CD14-positive monocyte (primary cell): ENCODE measurements around the gene BPNT1. TPM values are rescaled to one million over a fixed set of nuclear protein-coding genes. Genes with fewer than 3 reads are reported as not detected.

Experiments used
- DNase-seq, 3 donors: peaks; one replicate each; pipeline ENCODE4 v3.0.0-alpha.2; 2011 to 2022
- H2AFZ ChIP-seq: 2 replicates; pipeline ENCODE4 v1.6.0; 2012; ENCODE audit warnings: mild to moderate bottlenecking, low read depth, low read length, inconsistent platforms; ENCODE audit not compliant: insufficient read depth, poor library complexity, severe bottlenecking
- H3K27ac ChIP-seq, 2 donors: 1 replicate in 1 of 2; 2 replicates in 1 of 2; pipeline ENCODE4 v1.5.1; 2012 to 2013; ENCODE audit warnings: low read length in 2 of 2, control low read depth in 1 of 2, inconsistent platforms in 1 of 2, low read depth in 1 of 2, mild to moderate bottlenecking in 1 of 2
- H3K27me3 ChIP-seq, 2 donors: one replicate each; pipeline versions ENCODE4 v1.6.0 to v1.6.1; 2011 to 2013; ENCODE audit warnings: low read length in 2 of 2; ENCODE audit not compliant: control insufficient read depth in 2 of 2, insufficient read depth in 2 of 2
- H3K36me3 ChIP-seq, 2 donors: replicated peaks in 1 of 2; 1 replicate in 1 of 2; 2 replicates in 1 of 2; pipeline versions ENCODE4 v1.5.1 to v1.6.1; 2012 to 2013; ENCODE audit warnings: low read length in 2 of 2, control low read depth in 1 of 2, inconsistent platforms in 1 of 2, mild to moderate bottlenecking in 1 of 2; ENCODE audit not compliant: insufficient read depth in 2 of 2, control insufficient read depth in 1 of 2
- H3K4me1 ChIP-seq, 2 donors: 1 replicate in 1 of 2; 2 replicates in 1 of 2; pipeline versions ENCODE4 v1.5.1 to v1.6.1; 2012 to 2013; ENCODE audit warnings: low read length in 2 of 2, control low read depth in 1 of 2, inconsistent platforms in 1 of 2, mild to moderate bottlenecking in 1 of 2, moderate library complexity in 1 of 2; ENCODE audit not compliant: insufficient read depth in 2 of 2, control insufficient read depth in 1 of 2
- H3K4me2 ChIP-seq: replicated peaks from 2 replicates; pipeline ENCODE3; 2012; ENCODE audit warnings: low read length, moderate library complexity, mild to moderate bottlenecking; ENCODE audit not compliant: poor library complexity, severe bottlenecking; ENCODE audit errors: extremely low read depth
- H3K4me3 ChIP-seq, 3 experiments: fragments of 200-600 bp in 1 of 3; sonication (generic) in 1 of 3; replicated peaks in 1 of 3; 1 replicate in 2 of 3; 2 replicates in 1 of 3; pipeline ENCODE4 v1.5.1; 2011 to 2013; ENCODE audit warnings: low read length in 3 of 3, mild to moderate bottlenecking in 3 of 3, control low read depth in 2 of 3, low read depth in 2 of 3, inconsistent platforms in 1 of 3, moderate library complexity in 1 of 3
- H3K79me2 ChIP-seq: 2 replicates; pipeline ENCODE4 v1.6.0; 2012; ENCODE audit warnings: mild to moderate bottlenecking, control low read depth, inconsistent platforms, low read length, moderate library complexity; ENCODE audit not compliant: insufficient read depth
- H3K9ac ChIP-seq: 2 replicates; pipeline ENCODE4 v1.6.0; 2017; ENCODE audit warnings: low read length, mild to moderate bottlenecking; ENCODE audit not compliant: insufficient read depth, poor library complexity, severe bottlenecking
- H3K9me3 ChIP-seq, 2 donors: replicated peaks in 1 of 2; 1 replicate in 1 of 2; 2 replicates in 1 of 2; pipeline versions ENCODE4 v1.5.1 to v1.6.1; 2012 to 2013; ENCODE audit warnings: low read length in 2 of 2, control low read depth in 1 of 2; ENCODE audit not compliant: control insufficient read depth in 1 of 2, insufficient read depth in 1 of 2
- H4K20me1 ChIP-seq: 2 replicates; pipeline ENCODE4 v1.6.0; 2012; ENCODE audit warnings: mild to moderate bottlenecking, low read length, control low read depth, moderate library complexity; ENCODE audit not compliant: insufficient read depth
- H3K27ac Mint-ChIP-seq, 7 donors: one replicate each; pipeline ENCODE4 v1.8.0; 2020; ENCODE audit warnings: mild to moderate bottlenecking in 7 of 7, mixed read lengths in 7 of 7, moderate library complexity in 6 of 7, inconsistent platforms in 2 of 7
- H3K27me3 Mint-ChIP-seq, 3 donors: one replicate each; pipeline ENCODE4 v1.8.0; 2021 to 2022; ENCODE audit warnings: low read depth in 3 of 3, mild to moderate bottlenecking in 3 of 3, mixed read lengths in 3 of 3, moderate library complexity in 3 of 3, inconsistent platforms in 1 of 3
- H3K36me3 Mint-ChIP-seq, 2 donors: one replicate each; pipeline ENCODE4 v1.8.0; 2020; ENCODE audit warnings: mixed read lengths in 2 of 2, inconsistent platforms in 1 of 2, mild to moderate bottlenecking in 1 of 2
- H3K4me1 Mint-ChIP-seq: one replicate; pipeline ENCODE4 v1.8.0; 2020; ENCODE audit warnings: mild to moderate bottlenecking, mixed read lengths
- H3K4me3 Mint-ChIP-seq, 2 donors: one replicate each; pipeline ENCODE4 v1.8.0; 2020; ENCODE audit warnings: mild to moderate bottlenecking in 2 of 2, mixed read lengths in 2 of 2, moderate library complexity in 1 of 2
- H3K9me3 Mint-ChIP-seq, 7 donors: one replicate each; pipeline ENCODE4 v1.8.0; 2020 to 2022; ENCODE audit warnings: mixed read lengths in 7 of 7, mild to moderate bottlenecking in 6 of 7, moderate library complexity in 6 of 7, inconsistent platforms in 2 of 7
- WGBS: methylation state at CpG from one replicate; pipeline ENCODE4 v1.1.5; 2013; ENCODE audit warnings: missing lambda C conversion rate; ENCODE audit not compliant: insufficient coverage; 5-methylcytosine and 5-hydroxymethylcytosine counted together
- intact Hi-C, 2 donors: fragments of 100-400 bp; cut with micrococcal nuclease; formaldehyde crosslinking; loops; one replicate each; pipeline versions ENCODE4 v1.15.0 to v1.15.1; 2023
- polyA plus RNA-seq, 3 donors: library from polyadenylated mRNA; depleted of rRNA in 1 of 3; unstranded in 2 of 3; stranded (reverse) in 1 of 3; fragments of 300-500 nt in 2 of 3; fragments of >200 nt in 1 of 3; fragmentation: Illumina TruSeq in 2 of 3; gene quantifications; 1 replicate in 2 of 3; 2 replicates in 1 of 3; pipeline ENCODE4 v1.2.3, GENCODE V29; 2012 to 2021
- TF ChIP-seq, protein P1 (sequence below): fragments of 200-600 bp; IDR thresholded peaks from one replicate; pipeline ENCODE4 v1.8.0; 2022; ENCODE audit warnings: antibody characterized with exemption, mild to moderate bottlenecking

BPNT1 gene
- polyA plus RNA-seq, 3 donors: 5.8 to 10.1 (median 9.8) TPM

GRCh38 chr1:220056374-220056773 is 33.2 kb downstream of the BPNT1 start:
- H3K9me3 ChIP-seq: no peaks in the 10 kb centered on the region
- no peak overlapping the region for H3K4me2 ChIP-seq
- TF ChIP-seq, protein P1, sequence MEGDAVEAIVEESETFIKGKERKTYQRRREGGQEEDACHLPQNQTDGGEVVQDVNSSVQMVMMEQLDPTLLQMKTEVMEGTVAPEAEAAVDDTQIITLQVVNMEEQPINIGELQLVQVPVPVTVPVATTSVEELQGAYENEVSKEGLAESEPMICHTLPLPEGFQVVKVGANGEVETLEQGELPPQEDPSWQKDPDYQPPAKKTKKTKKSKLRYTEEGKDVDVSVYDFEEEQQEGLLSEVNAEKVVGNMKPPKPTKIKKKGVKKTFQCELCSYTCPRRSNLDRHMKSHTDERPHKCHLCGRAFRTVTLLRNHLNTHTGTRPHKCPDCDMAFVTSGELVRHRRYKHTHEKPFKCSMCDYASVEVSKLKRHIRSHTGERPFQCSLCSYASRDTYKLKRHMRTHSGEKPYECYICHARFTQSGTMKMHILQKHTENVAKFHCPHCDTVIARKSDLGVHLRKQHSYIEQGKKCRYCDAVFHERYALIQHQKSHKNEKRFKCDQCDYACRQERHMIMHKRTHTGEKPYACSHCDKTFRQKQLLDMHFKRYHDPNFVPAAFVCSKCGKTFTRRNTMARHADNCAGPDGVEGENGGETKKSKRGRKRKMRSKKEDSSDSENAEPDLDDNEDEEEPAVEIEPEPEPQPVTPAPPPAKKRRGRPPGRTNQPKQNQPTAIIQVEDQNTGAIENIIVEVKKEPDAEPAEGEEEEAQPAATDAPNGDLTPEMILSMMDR: no peak
- intact Hi-C loops: loop anchor here in 1 of 2 donors (10.0 kb wide), 1 partner anchor 1772 kb away; the partner anchor contains the start of gene RRP15
- H3K36me3 ChIP-seq: peaks cover 15 to 30% of the 10 kb centered on the region in 2 donors
- H3K4me3 ChIP-seq: no peak overlapping the region
- no peak overlapping the region for H2AFZ ChIP-seq
- H3K9me3 Mint-ChIP-seq: no peaks in the 10 kb centered on the region
- no peak overlapping the region for H3K9ac ChIP-seq
- no peak for DNase-seq
- no peak overlapping the region for H3K4me3 Mint-ChIP-seq
- no peaks in the 10 kb centered on the region for H3K4me1 Mint-ChIP-seq
- peaks cover 22 to 25% of the 10 kb centered on the region in 2 donors for H3K36me3 Mint-ChIP-seq
- no peaks in the 10 kb centered on the region for H4K20me1 ChIP-seq
- H3K27ac Mint-ChIP-seq: no peak overlapping the region
- no peaks in the 10 kb centered on the region for H3K27me3 ChIP-seq
- H3K4me1 ChIP-seq: no peaks in the 10 kb centered on the region
- 100% methylated on average over 1 of the region's 1 CpG for WGBS
- H3K27ac ChIP-seq: no peak overlapping the region
- H3K27me3 Mint-ChIP-seq: no peaks in the 10 kb centered on the region
- no peaks in the 10 kb centered on the region for H3K79me2 ChIP-seq

GRCh38 chr1:220046052-220046930 is 43.3 kb downstream of the BPNT1 start, which contains the start of gene EPRS1:
Gene EPRS1, minus strand, starts transcription at chr1:220046505. Its CDS starts 117 bp downstream, at chr1:220046388.
- Histone ChIP-seq H2AFZ (peak within 1 kb of the TSS; percentile 100), H3K27me3 (no peaks in the 10 kb centered on the region), H3K4me1 (peaks cover 17 to 25% of the 10 kb centered on the region in 2 donors), H3K36me3 (no peaks in the 10 kb centered on the region), H3K4me3 (peak within 1 kb of the TSS; percentile 78 to 100 (median 94)), H3K4me2 (peak within 1 kb of the TSS; percentile 84), H3K9me3 (no peaks in the 10 kb centered on the region), H3K9ac (peak within 1 kb of the TSS; percentile 81), H3K27ac (peak within 1 kb of the TSS; percentile 46 to 90), H4K20me1 (no peaks in the 10 kb centered on the region), H3K79me2 (peaks cover 50% of the 10 kb centered on the region)
- TF ChIP-seq, protein P1: peak; percentile 74
- Mint-ChIP-seq H3K36me3 (peaks cover 0 to 7% of the 10 kb centered on the region in 2 donors), H3K27me3 (peaks cover 0 to 2% (median 0%) of the 10 kb centered on the region in 3 donors), H3K4me1 (peaks cover 25% of the 10 kb centered on the region), H3K4me3 (peak within 1 kb of the TSS; percentile 92 to 97), H3K27ac (peak within 1 kb of the TSS; percentile 81 to 93 (median 90)), H3K9me3 (no peaks in the 10 kb centered on the region)
- DNase-seq: peak; percentile 92 to 97 (median 96)
- WGBS: under 1% methylated on average over 64 of the region's 71 CpGs
- intact Hi-C loops: loop anchor here (5.0 kb wide), 1 partner anchor 46 kb away; the partner anchor contains the start of gene IARS2 (in 2 of the 2)
